ENCODE data around the gene RAPGEF4. TPM values are rescaled to one million over a fixed set of nuclear protein-coding genes. Genes with fewer than 3 reads are reported as not detected.

Gene RAPGEF4
- total and polyA plus RNA-seq, 2 of the 8 experiments (the other 6 are each of a cell fraction or from before 2014, with no cell fraction given): 1.2 to 2.6 TPM

GRCh38 chr2:172751564-172751963 is 15.9 kb downstream of the RAPGEF4 start:
- H4K8ac ChIP-seq (ENCODE audit: extremely low read depth, insufficient read depth, low read length): no peak overlapping the region
- no peak overlapping the region for H4K91ac ChIP-seq (replicated peaks; ENCODE audit: insufficient read length, low read length)
- no peak overlapping the region for H2BK5ac ChIP-seq (ENCODE audit: low read depth, low read length)
- DNase-seq (ENCODE audit: low read depth in 1 of 2, low spot score in 2 of 2) (no peak), FAIRE-seq (no peak)
- 44% methylated on average over 2 of the region's 2 CpGs; no CpG with 5 or more reads in 1 of the 2 experiments for WGBS, 2 experiments (ENCODE audit: extremely low coverage in 1 of 2, insufficient coverage in 1 of 2, insufficient read length in 1 of 2, insufficient replicate concordance in 2 of 2, low coverage in 1 of 2, low lambda C conversion rate in 2 of 2, missing lambda C conversion rate in 1 of 2)
- no peak overlapping the region for H2BK20ac ChIP-seq (ENCODE audit: low read length)
- no peaks in the 10 kb centered on the region for H3K27me3 ChIP-seq (replicated peaks in 1 of 4; ENCODE audit: control insufficient read depth in 3 of 4, extremely low read depth in 1 of 4, insufficient read depth in 3 of 4, low read length in 3 of 4)
- no peak overlapping the region for H3K23ac ChIP-seq (ENCODE audit: insufficient read length)
- no peak overlapping the region for H3K56ac ChIP-seq (replicated peaks; ENCODE audit: insufficient read length, low read depth, low read length)
- no peak overlapping the region for H2BK15ac ChIP-seq (ENCODE audit: low read length)
- no peak overlapping the region for H3K4me2 ChIP-seq (ENCODE audit: insufficient read depth in 1 of 2, low read depth in 2 of 2, low read length in 2 of 2)
- H3K36me3 ChIP-seq (ENCODE audit: control insufficient read depth in 2 of 4, insufficient read depth in 4 of 4, low read length in 3 of 4): no peaks in the 10 kb centered on the region
- H3K4me1 ChIP-seq (replicated peaks in 1 of 4; ENCODE audit: control insufficient read depth in 3 of 4, insufficient read depth in 4 of 4, low read length in 3 of 4): no peaks in the 10 kb centered on the region
- no peak overlapping the region for H2AK5ac ChIP-seq (ENCODE audit: low read depth, low read length)
- no peaks in the 10 kb centered on the region for H4K20me1 ChIP-seq (replicated peaks in 1 of 2; ENCODE audit: control insufficient read depth in 1 of 2, insufficient read depth in 2 of 2, low read length in 2 of 2)
- H3K9me3 ChIP-seq (ENCODE audit: insufficient read depth in 2 of 2, low read depth in 1 of 2, low read length in 1 of 2): peaks cover 9 to 12% of the 10 kb centered on the region in 2 experiments; a peak in 3 of 4 replicates
- no peak overlapping the region for H3K18ac ChIP-seq (ENCODE audit: extremely low read depth, low read length)
- ChIA-PET POLR2A (ENCODE audit: partially characterized antibody) (no interaction called here), CTCF (ENCODE audit: partially characterized antibody) (no interaction called here)
- no peak overlapping the region for H3K14ac ChIP-seq (ENCODE audit: insufficient read length)
- no peak overlapping the region for H3K27ac ChIP-seq (ENCODE audit: low read depth, low read length)
- no peak overlapping the region for H3K4me3 ChIP-seq (ENCODE audit: extremely low read depth in 1 of 4, insufficient read depth in 2 of 4, low read depth in 3 of 4, low read length in 4 of 4)
- no peaks in the 10 kb centered on the region for H3K79me1 ChIP-seq (ENCODE audit: low read depth, low read length)
- TF ChIP-seq CBX5 (IDR thresholded peaks at IDR 0.05; ENCODE audit: low read depth, low read length) (no peak), CREB1 (IDR thresholded peaks at IDR 0.05) (no peak), JUND (IDR thresholded peaks at IDR 0.05; ENCODE audit: low read length) (no peak), ATF3 (IDR thresholded peaks at IDR 0.05; ENCODE audit: insufficient read depth, low read depth, low read length) (no peak), FOSL1 (IDR thresholded peaks at IDR 0.05; ENCODE audit: insufficient read depth, low read depth, low read length) (no peak), EP300 (IDR thresholded peaks at IDR 0.05; ENCODE audit: borderline replicate concordance in 1 of 2, low read depth in 2 of 2, low read length in 2 of 2) (no peak), CHD1 (IDR thresholded peaks at IDR 0.05; ENCODE audit: low read depth, low read length) (no peak), ATF2 (IDR thresholded peaks at IDR 0.05; ENCODE audit: low read length) (no peak), YY1 (IDR thresholded peaks at IDR 0.05; ENCODE audit: low read depth, low read length) (no peak)
- no peak overlapping the region for H2AFZ ChIP-seq (ENCODE audit: low read length)
- H3K9ac ChIP-seq (replicated peaks in 1 of 4; ENCODE audit: extremely low read depth in 1 of 4, low read depth in 3 of 4, low read length in 3 of 4): no peak overlapping the region
- H3K23me2 ChIP-seq (ENCODE audit: low read depth, low read length): no peaks in the 10 kb centered on the region
- no peak overlapping the region for H2BK120ac ChIP-seq (replicated peaks; ENCODE audit: low read depth, low read length)
- no peak overlapping the region for H2BK12ac ChIP-seq (ENCODE audit: low read depth, low read length)
- H3K4ac ChIP-seq (replicated peaks; ENCODE audit: insufficient read length, low read depth, low read length): no peak overlapping the region
- no peaks in the 10 kb centered on the region for H3K79me2 ChIP-seq (ENCODE audit: control insufficient read depth in 1 of 2, insufficient read depth in 2 of 2, low read length in 2 of 2)
- H4K5ac ChIP-seq (ENCODE audit: insufficient read length, low read depth, low read length): no peak overlapping the region

Data from H1 (cell line).